Calu3 (cell line): ENCODE results near the gene DLGAP4. TPM values are rescaled to one million over a fixed set of nuclear protein-coding genes. Genes with fewer than 3 reads are reported as not detected.
A peak's percentile ranks its signal among the peaks of the same experiment; 100 is the strongest.

ENCODE experiments used
- BruUV-seq: library from RNA; stranded (reverse); fragments of 400-500 nt; replicated peaks from 2 replicates; lab custom pipeline; 2021; lab: Mats Ljungman, UMichigan
- CTCF ChIA-PET: fragments of 300-600 bp; sonication (Branson Sonifier 250); formaldehyde crosslinking; loops from one replicate; lab custom pipeline; 2022; ENCODE audit warnings: antibody characterized with exemption; lab: Charles Lee
- DNase-seq: peaks from one replicate; pipeline ENCODE4 v3.0.0; 2022
- H3K27ac Mint-ChIP-seq: one replicate; pipeline ENCODE4 v1.8.0; 2022; ENCODE audit warnings: mixed read lengths; ENCODE audit not compliant: unreplicated experiment
- H3K27me3 Mint-ChIP-seq: one replicate; pipeline ENCODE4 v1.8.0; 2022; ENCODE audit warnings: mixed read lengths; ENCODE audit not compliant: unreplicated experiment
- H3K36me3 Mint-ChIP-seq: one replicate; pipeline ENCODE4 v1.8.0; 2022; ENCODE audit warnings: mild to moderate bottlenecking, moderate library complexity, mixed read lengths; ENCODE audit not compliant: insufficient read depth, unreplicated experiment
- H3K4me1 Mint-ChIP-seq: one replicate; pipeline ENCODE4 v1.8.0; 2022; ENCODE audit warnings: mild to moderate bottlenecking, low read depth, mixed read lengths; ENCODE audit not compliant: unreplicated experiment
- H3K4me3 Mint-ChIP-seq: one replicate; pipeline ENCODE4 v1.8.0; 2022; ENCODE audit warnings: mild to moderate bottlenecking, low read depth, moderate library complexity, mixed read lengths; ENCODE audit not compliant: unreplicated experiment
- H3K9me3 Mint-ChIP-seq: one replicate; pipeline ENCODE4 v1.8.0; 2022; ENCODE audit warnings: low read depth, mixed read lengths; ENCODE audit not compliant: unreplicated experiment
- CTCF ChIP-seq: fragments of 200-600 bp; IDR thresholded peaks from one replicate; pipeline ENCODE4 v1.8.0; 2022; ENCODE audit warnings: antibody characterized with exemption; ENCODE audit not compliant: unreplicated experiment
- intact Hi-C: fragments of 100-400 bp; cut with micrococcal nuclease; formaldehyde crosslinking; loops from one replicate; pipeline ENCODE4 v1.10.0; 2022; ENCODE audit not compliant: unreplicated experiment
- total RNA-seq: library from RNA; stranded (reverse); gene quantifications from 2 replicates; pipeline ENCODE4 v1.2.3, GENCODE V29; 2022

The DLGAP4 gene
- total RNA-seq, 1 experiment from 2014 or later, result 66.4 TPM

- Mint-ChIP-seq H3K4me1 (no peaks in the 10 kb centered on the region), H3K27me3 (peaks cover 85% of the 10 kb centered on the region)
- no peak for DNase-seq
These were observed 34.2 kb upstream of the DLGAP4 start for GRCh38 chr20:36271639-36272546.

DNA sequence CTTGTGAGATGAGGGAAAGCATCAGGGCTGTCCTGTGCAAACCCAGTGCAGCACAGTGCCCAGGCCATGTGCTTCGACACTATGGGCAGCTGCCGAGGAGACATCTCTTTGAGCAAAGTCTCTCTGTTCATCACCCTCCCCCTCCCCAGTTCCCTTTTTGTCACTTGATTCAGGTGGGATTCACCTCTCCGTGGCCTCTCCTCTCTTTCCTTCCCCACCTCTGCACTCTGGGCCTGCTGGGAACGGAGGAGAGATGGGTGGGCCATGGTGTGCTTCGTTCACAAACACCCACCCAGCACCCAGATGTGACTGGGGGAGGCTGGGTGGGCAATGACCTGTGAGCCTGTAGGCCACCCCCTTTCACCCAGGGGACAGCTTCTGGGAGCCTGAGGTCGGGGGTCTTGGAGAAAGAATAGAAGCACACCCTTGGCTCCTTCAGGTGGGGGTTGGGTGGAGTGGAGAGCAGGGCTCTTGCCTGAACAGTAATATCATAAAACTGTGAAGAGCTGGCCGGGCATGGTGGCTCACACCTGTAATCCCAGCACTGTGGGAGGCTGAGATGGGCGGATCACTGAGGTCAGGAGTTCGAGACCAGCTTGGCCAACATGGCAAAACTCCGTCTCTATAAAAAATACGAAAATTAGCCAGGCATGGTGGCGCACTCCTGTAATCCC is 33.5 kb upstream of the DLGAP4 start:
- H3K4me1 Mint-ChIP-seq, result no peaks in the 10 kb centered on the region
- H3K27me3 Mint-ChIP-seq, result peaks cover 89% of the 10 kb centered on the region
- BruUV-seq, result no TSS peak
- DNase-seq, result no peak
- TF ChIP-seq CTCF, result no peak
- intact Hi-C loops, result loop anchor here (1.0 kb wide), 1 partner anchor 167 kb away; no protein-coding TSS in a partner anchor
- H3K36me3 Mint-ChIP-seq, result no peaks in the 10 kb centered on the region
- H3K27ac Mint-ChIP-seq, result no peak overlapping the region
- H3K9me3 Mint-ChIP-seq, result no peaks in the 10 kb centered on the region
- H3K4me3 Mint-ChIP-seq, result no peak overlapping the region
- CTCF ChIA-PET, result interaction anchor here (0.8 to 2.5 kb wide), 6 partner anchors 8 to 221 kb away, joined by 3 to 22 read pairs (median 8); no protein-coding TSS in a partner anchor

More at GRCh38 chr20:36271639-36272546, 34.2 kb upstream of the DLGAP4 start:
- no peak overlapping the region for H3K27ac Mint-ChIP-seq
- no peak overlapping the region for H3K4me3 Mint-ChIP-seq
- intact Hi-C loops, result no loop called here
- no TSS peak for BruUV-seq
- no peaks in the 10 kb centered on the region for H3K9me3 Mint-ChIP-seq
- TF ChIP-seq CTCF, result no peak
- CTCF ChIA-PET, result interaction anchor here (0.8 to 2.4 kb wide), 5 partner anchors 9 to 168 kb away, joined by 3 to 21 read pairs (median 3); no protein-coding TSS in a partner anchor
- no peaks in the 10 kb centered on the region for H3K36me3 Mint-ChIP-seq

GRCh38 chr20:36273414-36274180 is 32.5 kb upstream of the DLGAP4 start:
- H3K27ac Mint-ChIP-seq, result no peak overlapping the region
- DNase-seq, result peak; percentile 46
- no peaks in the 10 kb centered on the region for H3K9me3 Mint-ChIP-seq
- no TSS peak for BruUV-seq
- no peaks in the 10 kb centered on the region for H3K36me3 Mint-ChIP-seq
- TF ChIP-seq CTCF, result peak; percentile 58
- CTCF ChIA-PET, result interaction anchor here (1.0 to 2.5 kb wide), 5 partner anchors 16 to 220 kb away, joined by 4 to 22 read pairs (median 9); no protein-coding TSS in a partner anchor
- H3K27me3 Mint-ChIP-seq, result peaks cover 92% of the 10 kb centered on the region
- no peaks in the 10 kb centered on the region for H3K4me1 Mint-ChIP-seq
- intact Hi-C loops, result loop anchor here (1.0 kb wide), 1 partner anchor 166 kb away; no protein-coding TSS in a partner anchor
- no peak overlapping the region for H3K4me3 Mint-ChIP-seq
